Type B pancreatic cell (in vitro differentiated cells): ENCODE results near the gene SYNJ2. TPM values are rescaled to one million over a fixed set of nuclear protein-coding genes. Genes with fewer than 3 reads are reported as not detected.

Source experiments
- DNase-seq: peaks from one replicate; pipeline ENCODE4 v3.0.0; 2021; ENCODE audit warnings: mixed read lengths; ENCODE audit not compliant: unreplicated experiment; ENCODE audit errors: extremely low spot score
- H3K27ac Mint-ChIP-seq: 2 replicates; pipeline ENCODE4 v1.8.0; 2021; ENCODE audit warnings: mild to moderate bottlenecking, mixed read lengths
- H3K27me3 Mint-ChIP-seq: 2 replicates; pipeline ENCODE4 v1.8.0; 2021; ENCODE audit warnings: mixed read lengths
- H3K36me3 Mint-ChIP-seq: 2 replicates; pipeline ENCODE4 v1.8.0; 2021; ENCODE audit warnings: mixed read lengths
- H3K4me1 Mint-ChIP-seq: one replicate; pipeline ENCODE4 v1.8.0; 2021; ENCODE audit warnings: mixed read lengths; ENCODE audit not compliant: unreplicated experiment
- H3K4me3 Mint-ChIP-seq: 2 replicates; pipeline ENCODE4 v1.8.0; 2021; ENCODE audit warnings: mild to moderate bottlenecking, mixed read lengths
- H3K9me3 Mint-ChIP-seq: 2 replicates; pipeline ENCODE4 v1.8.0; 2021; ENCODE audit warnings: mixed read lengths
- total RNA-seq: library from RNA; stranded (reverse); gene quantifications from 2 replicates; pipeline ENCODE4 v1.2.1, GENCODE V29; 2021; ENCODE audit warnings: low replicate concordance
- TF ChIP-seq, protein P1 (sequence below): fragments of 200-600 bp; sonication (generic); conservative IDR thresholded peaks from 2 replicates; pipeline ENCODE4 v1.5.0; 2021; ENCODE audit warnings: antibody characterized with exemption, mild to moderate bottlenecking

Gene SYNJ2
- total RNA-seq, 1 donor from 2014 or later: 17.0 TPM

GRCh38 chr6:157961832-157962575 is 19.7 kb upstream of the SYNJ2 start:
- Mint-ChIP-seq H3K36me3 (no peaks in the 10 kb centered on the region), H3K27ac (no peak overlapping the region), H3K4me3 (no peak overlapping the region), H3K9me3 (peaks cover 5% of the 10 kb centered on the region), H3K4me1 (peaks cover 1% of the 10 kb centered on the region), H3K27me3 (no peaks in the 10 kb centered on the region)
- TF ChIP-seq, protein P1, sequence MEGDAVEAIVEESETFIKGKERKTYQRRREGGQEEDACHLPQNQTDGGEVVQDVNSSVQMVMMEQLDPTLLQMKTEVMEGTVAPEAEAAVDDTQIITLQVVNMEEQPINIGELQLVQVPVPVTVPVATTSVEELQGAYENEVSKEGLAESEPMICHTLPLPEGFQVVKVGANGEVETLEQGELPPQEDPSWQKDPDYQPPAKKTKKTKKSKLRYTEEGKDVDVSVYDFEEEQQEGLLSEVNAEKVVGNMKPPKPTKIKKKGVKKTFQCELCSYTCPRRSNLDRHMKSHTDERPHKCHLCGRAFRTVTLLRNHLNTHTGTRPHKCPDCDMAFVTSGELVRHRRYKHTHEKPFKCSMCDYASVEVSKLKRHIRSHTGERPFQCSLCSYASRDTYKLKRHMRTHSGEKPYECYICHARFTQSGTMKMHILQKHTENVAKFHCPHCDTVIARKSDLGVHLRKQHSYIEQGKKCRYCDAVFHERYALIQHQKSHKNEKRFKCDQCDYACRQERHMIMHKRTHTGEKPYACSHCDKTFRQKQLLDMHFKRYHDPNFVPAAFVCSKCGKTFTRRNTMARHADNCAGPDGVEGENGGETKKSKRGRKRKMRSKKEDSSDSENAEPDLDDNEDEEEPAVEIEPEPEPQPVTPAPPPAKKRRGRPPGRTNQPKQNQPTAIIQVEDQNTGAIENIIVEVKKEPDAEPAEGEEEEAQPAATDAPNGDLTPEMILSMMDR: no peak
- no peak for DNase-seq

DNA sequence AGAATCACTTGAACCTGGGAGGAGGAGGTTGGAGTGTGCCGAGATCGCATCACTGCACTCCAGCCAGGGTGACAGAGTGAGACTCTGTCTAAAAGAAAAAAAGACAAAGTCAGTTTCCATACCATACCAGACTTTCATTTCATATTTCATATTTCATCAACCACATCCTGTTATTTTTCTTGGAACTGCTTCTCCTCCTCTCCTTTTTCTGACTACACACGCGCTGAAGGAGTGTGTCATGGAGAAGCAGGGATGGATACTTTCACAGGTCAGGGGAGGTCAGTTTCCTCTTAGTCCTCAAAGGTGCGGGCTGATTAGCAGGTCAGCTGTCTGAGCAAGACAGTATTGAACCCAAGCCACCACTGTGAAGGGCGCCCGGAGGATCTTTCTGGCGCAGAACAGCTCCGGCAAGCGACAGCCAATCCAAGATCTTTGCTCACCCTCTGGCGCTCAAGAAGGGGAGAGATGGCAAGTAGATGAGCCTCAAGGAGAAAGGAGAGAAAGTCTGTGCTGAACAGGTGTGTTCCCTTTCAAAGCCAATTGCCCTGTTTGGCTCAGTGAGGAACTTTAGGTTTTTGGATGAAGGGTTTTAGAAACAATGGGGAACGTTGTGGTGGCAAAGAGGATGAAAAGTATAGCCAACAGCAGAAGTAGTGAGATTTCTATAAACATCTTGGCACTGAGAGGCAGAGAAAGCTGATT is 18.9 kb upstream of the SYNJ2 start:
- H3K4me1 Mint-ChIP-seq: peaks cover 4% of the 10 kb centered on the region
- TF ChIP-seq, protein P1: no peak
- peaks cover 5% of the 10 kb centered on the region for H3K9me3 Mint-ChIP-seq
- no peak overlapping the region for H3K27ac Mint-ChIP-seq
- no peaks in the 10 kb centered on the region for H3K27me3 Mint-ChIP-seq
- H3K36me3 Mint-ChIP-seq: no peaks in the 10 kb centered on the region
- no peak overlapping the region for H3K4me3 Mint-ChIP-seq
- no peak for DNase-seq

GRCh38 chr6:157964100-157964499 is 17.6 kb upstream of the SYNJ2 start:
- H3K4me1 Mint-ChIP-seq: peaks cover 7% of the 10 kb centered on the region
- no peaks in the 10 kb centered on the region for H3K27me3 Mint-ChIP-seq
- DNase-seq: no peak
- H3K9me3 Mint-ChIP-seq: peaks cover 5% of the 10 kb centered on the region
- TF ChIP-seq, protein P1: no peak
- peak overlapping the region; percentile 42 for H3K27ac Mint-ChIP-seq
- H3K36me3 Mint-ChIP-seq: no peaks in the 10 kb centered on the region
- no peak overlapping the region for H3K4me3 Mint-ChIP-seq

- Mint-ChIP-seq H3K36me3 (no peaks in the 10 kb centered on the region), H3K4me1 (peaks cover 9% of the 10 kb centered on the region), H3K9me3 (peaks cover 5% of the 10 kb centered on the region), H3K4me3 (no peak overlapping the region), H3K27ac (no peak overlapping the region), H3K27me3 (no peaks in the 10 kb centered on the region)
- TF ChIP-seq, protein P1: no peak
- DNase-seq: no peak
These were observed 16.3 kb upstream of the SYNJ2 start for GRCh38 chr6:157965387-157965786.

DNA sequence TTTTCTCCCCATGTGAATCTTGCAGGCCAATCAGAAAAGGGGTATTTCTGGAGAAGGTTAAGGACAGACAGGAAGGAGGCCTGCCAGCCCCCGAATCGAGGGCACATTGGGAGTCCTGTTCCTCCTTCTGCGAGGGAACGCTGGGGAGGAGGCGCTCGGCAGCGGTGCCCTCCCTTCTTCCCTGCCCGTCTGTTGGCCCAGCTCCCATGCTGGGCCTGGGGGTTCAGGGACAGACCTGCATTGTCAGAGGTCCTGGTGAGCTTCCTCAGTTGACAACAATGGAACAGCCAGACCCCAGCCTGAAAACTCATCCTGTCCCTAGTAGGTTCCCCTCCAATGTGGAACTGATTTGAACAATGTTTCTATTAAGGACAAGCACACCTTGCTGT is 15.1 kb upstream of the SYNJ2 start:
- Mint-ChIP-seq H3K9me3 (peaks cover 5% of the 10 kb centered on the region), H3K4me3 (no peak overlapping the region), H3K36me3 (no peaks in the 10 kb centered on the region), H3K4me1 (peaks cover 19% of the 10 kb centered on the region), H3K27ac (peak overlapping the region; percentile 86), H3K27me3 (no peaks in the 10 kb centered on the region)
- DNase-seq: no peak
- TF ChIP-seq, protein P1: no peak
